ENCODE data around the gene CEBPA.
"Not testable (repeated sequence)": the region's sequence is repeated elsewhere in the genome, so short reads cannot be mapped to it uniquely, and the experiment has no call there.

The CEBPA gene

GRCh38 chr19:33329736-33330135 lies 27.4 kb upstream of the CEBPA start:
- in situ Hi-C loops (cut with HindIII; ENCODE audit: low sequenced_read_pairs): no loop called here
- no peak overlapping the region for H3K4me3 ChIP-seq (ENCODE audit: low read depth, low read length)
- TF ChIP-seq, protein P1, sequence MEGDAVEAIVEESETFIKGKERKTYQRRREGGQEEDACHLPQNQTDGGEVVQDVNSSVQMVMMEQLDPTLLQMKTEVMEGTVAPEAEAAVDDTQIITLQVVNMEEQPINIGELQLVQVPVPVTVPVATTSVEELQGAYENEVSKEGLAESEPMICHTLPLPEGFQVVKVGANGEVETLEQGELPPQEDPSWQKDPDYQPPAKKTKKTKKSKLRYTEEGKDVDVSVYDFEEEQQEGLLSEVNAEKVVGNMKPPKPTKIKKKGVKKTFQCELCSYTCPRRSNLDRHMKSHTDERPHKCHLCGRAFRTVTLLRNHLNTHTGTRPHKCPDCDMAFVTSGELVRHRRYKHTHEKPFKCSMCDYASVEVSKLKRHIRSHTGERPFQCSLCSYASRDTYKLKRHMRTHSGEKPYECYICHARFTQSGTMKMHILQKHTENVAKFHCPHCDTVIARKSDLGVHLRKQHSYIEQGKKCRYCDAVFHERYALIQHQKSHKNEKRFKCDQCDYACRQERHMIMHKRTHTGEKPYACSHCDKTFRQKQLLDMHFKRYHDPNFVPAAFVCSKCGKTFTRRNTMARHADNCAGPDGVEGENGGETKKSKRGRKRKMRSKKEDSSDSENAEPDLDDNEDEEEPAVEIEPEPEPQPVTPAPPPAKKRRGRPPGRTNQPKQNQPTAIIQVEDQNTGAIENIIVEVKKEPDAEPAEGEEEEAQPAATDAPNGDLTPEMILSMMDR (IDR thresholded peaks at IDR 0.05; ENCODE audit: low read depth, low read length, missing control alignments): no peak
- DNase-seq (ENCODE audit: low read depth): no peak

GRCh38 chr19:33329060-33329459 lies 26.7 kb upstream of the CEBPA start:
- TF ChIP-seq, protein P1 (IDR thresholded peaks at IDR 0.05; ENCODE audit: low read depth, low read length, missing control alignments): no peak
- in situ Hi-C loops (cut with HindIII; ENCODE audit: low sequenced_read_pairs): no loop called here
- no peak for DNase-seq (ENCODE audit: low read depth)
- H3K4me3 ChIP-seq (ENCODE audit: low read depth, low read length): no peak overlapping the region

DNA sequence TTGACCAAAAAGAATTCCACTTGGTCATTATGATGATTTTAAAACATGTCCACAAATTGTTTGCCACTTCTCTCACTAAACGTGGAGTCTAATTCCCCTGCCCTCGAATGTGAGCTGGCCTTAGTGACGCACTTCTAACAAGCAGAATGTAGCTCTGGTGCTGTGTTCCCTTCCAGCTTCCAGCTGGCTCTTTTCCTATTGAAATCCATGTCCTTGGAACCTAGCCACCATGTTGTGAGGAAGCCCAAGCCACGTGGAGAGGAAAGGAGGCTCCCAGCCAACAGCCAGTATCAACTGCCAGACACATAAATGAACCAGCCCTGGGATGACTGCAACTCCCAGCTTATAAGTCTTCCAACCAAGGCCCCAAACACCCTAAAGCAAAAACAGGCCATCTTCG lies 23.6 kb upstream of the CEBPA start:
- peak; percentile 24 for DNase-seq (ENCODE audit: low read depth)
- in situ Hi-C loops (cut with HindIII; ENCODE audit: low sequenced_read_pairs): no loop called here
- TF ChIP-seq, protein P1 (IDR thresholded peaks at IDR 0.05; ENCODE audit: low read depth, low read length, missing control alignments): no peak
- no peak overlapping the region for H3K4me3 ChIP-seq (ENCODE audit: low read depth, low read length)

GRCh38 chr19:33324628-33325027 lies 22.3 kb upstream of the CEBPA start:
- in situ Hi-C loops (cut with HindIII; ENCODE audit: low sequenced_read_pairs): no loop called here
- H3K4me3 ChIP-seq (ENCODE audit: low read depth, low read length): no peak overlapping the region
- TF ChIP-seq, protein P1 (IDR thresholded peaks at IDR 0.05; ENCODE audit: low read depth, low read length, missing control alignments): no peak
- no peak for DNase-seq (ENCODE audit: low read depth)

DNA sequence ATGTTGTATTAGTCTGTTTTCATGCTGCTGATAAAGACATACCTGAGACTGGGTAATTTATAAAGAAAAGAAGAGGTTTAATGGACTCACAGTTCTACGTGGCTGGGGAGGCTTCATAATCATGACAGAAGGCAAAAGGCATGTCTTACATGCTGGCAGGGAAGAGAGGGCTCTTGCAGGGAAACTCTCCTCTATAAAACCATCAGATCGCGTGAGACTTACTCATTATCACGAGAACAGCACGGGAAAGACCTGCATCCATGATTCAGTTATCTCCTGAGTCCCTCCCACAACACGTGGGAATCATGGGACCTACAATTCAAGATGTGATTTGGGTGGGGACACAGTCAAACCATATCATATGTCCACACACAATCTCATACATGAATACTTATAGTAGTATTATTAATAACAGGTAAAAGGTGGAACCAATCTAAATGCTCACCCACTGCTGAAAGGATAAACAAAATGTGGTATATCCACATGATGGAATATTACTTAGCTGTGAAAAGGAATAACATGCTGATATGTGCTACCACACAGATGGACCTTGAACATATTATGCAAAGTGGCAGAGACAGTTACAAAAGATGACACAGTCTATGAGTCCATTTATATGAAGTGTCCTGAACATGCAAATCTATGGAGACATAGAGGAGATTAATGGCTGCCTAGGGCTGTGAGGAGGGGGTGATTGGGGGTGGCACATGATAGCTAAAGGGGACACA lies 20.9 kb upstream of the CEBPA start:
- no peak for DNase-seq (ENCODE audit: low read depth)
- no peak overlapping the region for H3K4me3 ChIP-seq (ENCODE audit: low read depth, low read length)
- in situ Hi-C loops (cut with HindIII; ENCODE audit: low sequenced_read_pairs): no loop called here
- TF ChIP-seq, protein P1 (IDR thresholded peaks at IDR 0.05; ENCODE audit: low read depth, low read length, missing control alignments): no peak

DNA sequence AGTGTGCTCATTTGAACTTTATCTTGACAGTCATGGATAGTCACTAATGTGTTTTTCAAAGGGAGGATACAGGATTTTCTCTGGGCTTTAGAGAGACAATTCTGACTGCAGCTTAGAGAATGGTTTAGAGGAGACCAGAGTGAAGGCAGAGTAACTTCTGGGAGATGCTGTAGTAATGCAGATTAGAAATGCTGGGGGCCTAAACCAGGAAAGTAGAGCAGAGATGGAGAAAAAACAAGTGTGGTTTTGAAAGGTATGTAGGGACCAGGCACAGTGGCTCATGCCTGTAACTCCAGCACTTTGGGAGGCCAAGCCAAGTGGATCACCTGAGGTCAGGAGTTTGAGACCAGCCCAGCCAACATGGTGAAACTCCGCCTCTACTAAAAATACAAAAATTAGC lies 18.3 kb upstream of the CEBPA start:
- in situ Hi-C loops (cut with HindIII; ENCODE audit: low sequenced_read_pairs): no loop called here
- DNase-seq (ENCODE audit: low read depth): no peak
- H3K4me3 ChIP-seq (ENCODE audit: low read depth, low read length): no peak overlapping the region
- TF ChIP-seq, protein P1 (IDR thresholded peaks at IDR 0.05; ENCODE audit: low read depth, low read length, missing control alignments): no peak

DNA sequence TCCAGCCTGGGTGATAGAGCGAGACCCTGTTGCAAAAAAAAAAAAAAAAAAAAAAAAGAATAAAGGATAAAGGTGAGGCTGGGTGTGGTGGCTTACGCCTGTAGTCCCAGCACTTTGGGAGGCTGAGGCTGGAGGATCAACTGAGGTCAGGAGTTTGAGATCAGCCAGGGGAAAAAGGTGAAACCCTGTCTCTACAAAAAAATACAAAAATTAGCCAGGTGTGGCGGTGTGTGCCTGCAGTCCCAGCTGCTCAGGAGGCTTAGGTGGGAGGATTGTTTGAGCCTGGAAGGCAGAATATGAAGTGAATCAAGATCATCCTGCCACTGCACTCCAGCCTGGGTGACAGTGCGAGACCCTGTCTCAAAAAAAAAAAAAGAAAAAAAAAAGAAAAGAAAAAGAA lies 15.7 kb upstream of the CEBPA start:
- in situ Hi-C loops (cut with HindIII; ENCODE audit: low sequenced_read_pairs); DNase-seq (ENCODE audit: low read depth); H3K4me3 ChIP-seq (ENCODE audit: low read depth, low read length): not testable (repeated sequence)

Measured in astrocyte of the cerebellum (primary cell).